ENCODE measurements around the gene YLPM1.

- no peak for TF ChIP-seq ESRRA (IDR thresholded peaks at IDR 0.05; ENCODE audit: low read length)
- no peak for TF ChIP-seq EZH2 (IDR thresholded peaks at IDR 0.05; ENCODE audit: borderline replicate concordance, control insufficient read depth, low read depth, low read length)
These were observed 113.1 kb downstream of the YLPM1 start, which contains the start of gene PROX2 for GRCh38 chr14:74875941-74876913.
